CD4-positive, CD25-positive, alpha-beta regulatory T cell (primary cell): ENCODE data around the gene CHTOP. TPM values are rescaled to one million over a fixed set of nuclear protein-coding genes. Genes with fewer than 3 reads are reported as not detected.
A peak's percentile ranks its signal among the peaks of the same experiment; 100 is the strongest.
"Not testable (repeated sequence)": the region's sequence is repeated elsewhere in the genome, so short reads cannot be mapped to it uniquely, and the experiment has no call there.

Experiments
- ATAC-seq, 2 donors: fragments of 150-1000 bp; cut with Tn5 transposase; one replicate each; pipeline ENCODE4 v1.10.0; 2021; ENCODE audit warnings: low read depth in 2 of 2, moderate number of reproducible peaks in 2 of 2, moderate library complexity in 1 of 2
- DNase-seq, 3 donors: peaks; one replicate each; pipeline versions ENCODE4 v3.0.0 to v3.0.0-alpha.2; 2012 to 2022; ENCODE audit warnings: mixed read lengths in 1 of 3
- H3K27ac ChIP-seq: one replicate; pipeline ENCODE4 v1.7.0; 2013; ENCODE audit warnings: mild to moderate bottlenecking, low read length; ENCODE audit not compliant: insufficient read depth, poor library complexity, severe bottlenecking
- H3K27me3 ChIP-seq: one replicate; pipeline ENCODE4 v1.7.0; 2013; ENCODE audit warnings: low read length; ENCODE audit not compliant: control insufficient read depth, insufficient read depth
- H3K36me3 ChIP-seq: one replicate; pipeline ENCODE4 v1.7.0; 2013; ENCODE audit warnings: mild to moderate bottlenecking, low read length, moderate library complexity; ENCODE audit not compliant: control insufficient read depth, insufficient read depth
- H3K4me1 ChIP-seq: 2 replicates; pipeline ENCODE4 v1.7.0; 2013; ENCODE audit warnings: mild to moderate bottlenecking, low read length; ENCODE audit not compliant: insufficient read depth, control insufficient read depth, poor library complexity, severe bottlenecking
- H3K4me3 ChIP-seq: one replicate; pipeline ENCODE4 v1.7.0; 2013; ENCODE audit warnings: low read depth, mild to moderate bottlenecking, low read length, moderate library complexity
- H3K9me3 ChIP-seq, 2 experiments: 1 replicate in 1 of 2; 2 replicates in 1 of 2; pipeline ENCODE4 v1.7.0; 2013; ENCODE audit warnings: low read length in 2 of 2, mild to moderate bottlenecking in 1 of 2, moderate library complexity in 1 of 2; ENCODE audit not compliant: control insufficient read depth in 2 of 2
- H3K27ac Mint-ChIP-seq, 3 donors: one replicate each; pipeline ENCODE4 v1.8.0; 2020 to 2022; ENCODE audit warnings: mild to moderate bottlenecking in 3 of 3, mixed read lengths in 3 of 3, moderate library complexity in 2 of 3
- H3K27me3 Mint-ChIP-seq: one replicate; pipeline ENCODE4 v1.8.0; 2022; ENCODE audit warnings: mild to moderate bottlenecking, mixed read lengths
- H3K36me3 Mint-ChIP-seq: one replicate; pipeline ENCODE4 v1.8.0; 2020; ENCODE audit warnings: mixed read lengths
- H3K4me1 Mint-ChIP-seq, 4 donors: one replicate each; pipeline ENCODE4 v1.8.0; 2020 to 2022; ENCODE audit warnings: mixed read lengths in 4 of 4, mild to moderate bottlenecking in 1 of 4
- H3K4me3 Mint-ChIP-seq, 4 donors: one replicate each; pipeline ENCODE4 v1.8.0; 2020 to 2022; ENCODE audit warnings: mild to moderate bottlenecking in 4 of 4, mixed read lengths in 4 of 4, moderate library complexity in 3 of 4
- H3K9me3 Mint-ChIP-seq, 7 donors: one replicate each; pipeline ENCODE4 v1.8.0; 2020 to 2022; ENCODE audit warnings: mixed read lengths in 7 of 7, mild to moderate bottlenecking in 3 of 7, moderate library complexity in 2 of 7
- polyA plus RNA-seq, 4 donors: library from polyadenylated mRNA; unstranded; fragments of 300-500 nt; fragmentation: Illumina TruSeq; gene quantifications; one replicate each; pipeline ENCODE4 v1.2.3, GENCODE V29; 2021
- total RNA-seq: library from RNA; stranded (reverse); gene quantifications from one replicate; pipeline ENCODE4 v1.2.3, GENCODE V29; 2022

The CHTOP gene
- total and polyA plus RNA-seq, 5 donors from 2014 or later = 57.5 to 85.1 (median 72.7) TPM

GRCh38 chr1:153670257-153670858 is 36.5 kb downstream of the CHTOP start:
- Mint-ChIP-seq H3K27ac (no peak overlapping the region), H3K4me3 (no peak overlapping the region), H3K9me3 (peaks cover 0 to 3% (median 0%) of the 10 kb centered on the region in 7 donors), H3K4me1 (peaks cover 6 to 35% (median 16%) of the 10 kb centered on the region in 4 donors), H3K36me3 (peaks cover 19% of the 10 kb centered on the region), H3K27me3 (peaks cover 4% of the 10 kb centered on the region)
- H3K4me1 ChIP-seq = peaks cover 19% of the 10 kb centered on the region
- ATAC-seq = no peak
- no peaks in the 10 kb centered on the region for H3K9me3 ChIP-seq
- H3K27ac ChIP-seq = peak overlapping the region; percentile 91
- H3K4me3 ChIP-seq = peak overlapping the region; percentile 99
- peaks cover 39% of the 10 kb centered on the region for H3K36me3 ChIP-seq
- no peaks in the 10 kb centered on the region for H3K27me3 ChIP-seq
- DNase-seq = peak in 1 of 3 donors; percentile 16

- H3K9me3 ChIP-seq = no peaks in the 10 kb centered on the region
- Mint-ChIP-seq H3K9me3 (peaks cover 0 to 3% (median 0%) of the 10 kb centered on the region in 7 donors), H3K36me3 (peaks cover 17% of the 10 kb centered on the region), H3K4me3 (no peak within 1 kb of the TSS), H3K27me3 (peaks cover 4% of the 10 kb centered on the region), H3K4me1 (peaks cover 6 to 32% (median 13%) of the 10 kb centered on the region in 4 donors), H3K27ac (no peak within 1 kb of the TSS)
- H3K4me1 ChIP-seq = peaks cover 19% of the 10 kb centered on the region
- peak; percentile 96 to 99 (median 98) for DNase-seq
- peak within 1 kb of the TSS; percentile 99 for H3K4me3 ChIP-seq
- ATAC-seq = peak; percentile 94 to 95
- H3K36me3 ChIP-seq = peaks cover 33% of the 10 kb centered on the region
- H3K27ac ChIP-seq = peak within 1 kb of the TSS; percentile 91
- H3K27me3 ChIP-seq = no peaks in the 10 kb centered on the region
These were observed 37.2 kb downstream of the CHTOP start, which contains the start of gene ILF2 for GRCh38 chr1:153670859-153671627. TSS of gene ILF2 (minus strand) at chr1:153670993. CDS start at chr1:153670922, 71 bp downstream.

- not testable (repeated sequence) for H3K27ac Mint-ChIP-seq, H3K9me3 ChIP-seq, H3K9me3 Mint-ChIP-seq, H3K4me3 Mint-ChIP-seq, H3K27me3 ChIP-seq, H3K27me3 Mint-ChIP-seq
- Histone ChIP-seq H3K4me1 (peaks cover 19% of the 10 kb centered on the region), H3K27ac (peak overlapping the region; percentile 82), H3K4me3 (peak overlapping the region; percentile 99), H3K36me3 (peaks cover 25% of the 10 kb centered on the region)
- peak; percentile 12 to 18 for ATAC-seq
- peaks cover 17% of the 10 kb centered on the region for H3K36me3 Mint-ChIP-seq
- peak in 1 of 3 donors; percentile 63 for DNase-seq
- peaks cover 6 to 32% (median 13%) of the 10 kb centered on the region in 4 donors for H3K4me1 Mint-ChIP-seq
These were observed 37.9 kb downstream of the CHTOP start for GRCh38 chr1:153671628-153672353.

GRCh38 chr1:153673511-153673910 is 39.6 kb downstream of the CHTOP start:
- Histone ChIP-seq H3K9me3 (no peaks in the 10 kb centered on the region), H3K27me3 (peaks cover 10% of the 10 kb centered on the region), H3K4me3 (no peak overlapping the region), H3K4me1 (peaks cover 30% of the 10 kb centered on the region), H3K27ac (no peak overlapping the region), H3K36me3 (peaks cover 9% of the 10 kb centered on the region)
- H3K27ac Mint-ChIP-seq = no peak overlapping the region
- peaks cover 24% of the 10 kb centered on the region for H3K27me3 Mint-ChIP-seq
- H3K9me3 Mint-ChIP-seq = peaks cover 0 to 3% (median 0%) of the 10 kb centered on the region in 7 donors
- H3K4me3 Mint-ChIP-seq = peak overlapping the region; percentile 31 to 80 (median 52)
- ATAC-seq (no peak), DNase-seq (no peak)
- peaks cover 3 to 33% (median 16%) of the 10 kb centered on the region in 4 donors for H3K4me1 Mint-ChIP-seq
- H3K36me3 Mint-ChIP-seq = peaks cover 6% of the 10 kb centered on the region

GRCh38 chr1:153677718-153678518 is 44.1 kb downstream of the CHTOP start:
- Mint-ChIP-seq H3K4me1 (peaks cover 3 to 25% (median 9%) of the 10 kb centered on the region in 4 donors), H3K27ac (no peak overlapping the region), H3K36me3 (no peaks in the 10 kb centered on the region), H3K27me3 (peaks cover 61% of the 10 kb centered on the region), H3K9me3 (no peaks in the 10 kb centered on the region), H3K4me3 (peak overlapping the region; percentile 69 to 85 (median 79))
- DNase-seq (peak; percentile 20 to 65 (median 50)), ATAC-seq (peak; percentile 26 to 57)
- Histone ChIP-seq H3K4me1 (peaks cover 29% of the 10 kb centered on the region), H3K9me3 (no peaks in the 10 kb centered on the region), H3K27ac (no peak overlapping the region), H3K27me3 (peaks cover 21% of the 10 kb centered on the region), H3K36me3 (no peaks in the 10 kb centered on the region), H3K4me3 (peak overlapping the region; percentile 32)

GRCh38 chr1:153678519-153679336 is 44.9 kb downstream of the CHTOP start, which contains the start of gene NPR1:
TSS of gene NPR1 (plus strand) at chr1:153678688. CDS start at chr1:153679109, 421 bp downstream.
- H3K4me3 ChIP-seq = peak within 1 kb of the TSS; percentile 32
- no peak within 1 kb of the TSS for H3K27ac ChIP-seq
- Mint-ChIP-seq H3K27ac (peak within 1 kb of the TSS in 1 of 3 donors; percentile 55), H3K4me3 (peak within 1 kb of the TSS; percentile 73 to 90 (median 82)), H3K36me3 (no peaks in the 10 kb centered on the region), H3K9me3 (peaks cover 0 to 1% (median 0%) of the 10 kb centered on the region in 7 donors), H3K4me1 (peaks cover 3 to 25% (median 9%) of the 10 kb centered on the region in 4 donors), H3K27me3 (peaks cover 60% of the 10 kb centered on the region)
- H3K4me1 ChIP-seq = peaks cover 29% of the 10 kb centered on the region
- DNase-seq = peak in 2 of 3 donors; percentile 31 to 41
- no peaks in the 10 kb centered on the region for H3K36me3 ChIP-seq
- ATAC-seq = peak; percentile 17 to 27
- H3K9me3 ChIP-seq = no peaks in the 10 kb centered on the region
- peaks cover 21% of the 10 kb centered on the region for H3K27me3 ChIP-seq
